ENCODE results near the gene SLC6A9.

DNA sequence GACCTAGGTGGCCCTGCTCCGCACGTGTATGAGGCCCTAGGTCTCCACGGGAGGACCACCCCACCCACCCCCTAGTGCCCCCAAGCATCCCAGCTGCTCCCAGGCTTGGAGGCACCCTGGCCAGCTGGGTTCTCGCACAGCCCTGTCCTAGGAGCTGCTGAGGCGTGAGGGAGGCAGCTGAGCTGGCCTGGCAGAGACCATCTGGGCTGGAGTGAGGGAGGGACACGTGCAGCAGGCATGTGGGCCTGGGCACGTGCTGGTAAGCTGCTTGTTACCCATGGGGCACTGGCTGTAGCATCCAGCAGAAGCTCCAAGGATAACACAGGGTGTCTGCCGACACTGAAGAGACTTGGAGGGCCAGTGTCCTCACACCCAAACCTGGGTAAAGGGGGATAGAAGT lies 10.1 kb downstream of the SLC6A9 start:
- TF ChIP-seq, protein P1, sequence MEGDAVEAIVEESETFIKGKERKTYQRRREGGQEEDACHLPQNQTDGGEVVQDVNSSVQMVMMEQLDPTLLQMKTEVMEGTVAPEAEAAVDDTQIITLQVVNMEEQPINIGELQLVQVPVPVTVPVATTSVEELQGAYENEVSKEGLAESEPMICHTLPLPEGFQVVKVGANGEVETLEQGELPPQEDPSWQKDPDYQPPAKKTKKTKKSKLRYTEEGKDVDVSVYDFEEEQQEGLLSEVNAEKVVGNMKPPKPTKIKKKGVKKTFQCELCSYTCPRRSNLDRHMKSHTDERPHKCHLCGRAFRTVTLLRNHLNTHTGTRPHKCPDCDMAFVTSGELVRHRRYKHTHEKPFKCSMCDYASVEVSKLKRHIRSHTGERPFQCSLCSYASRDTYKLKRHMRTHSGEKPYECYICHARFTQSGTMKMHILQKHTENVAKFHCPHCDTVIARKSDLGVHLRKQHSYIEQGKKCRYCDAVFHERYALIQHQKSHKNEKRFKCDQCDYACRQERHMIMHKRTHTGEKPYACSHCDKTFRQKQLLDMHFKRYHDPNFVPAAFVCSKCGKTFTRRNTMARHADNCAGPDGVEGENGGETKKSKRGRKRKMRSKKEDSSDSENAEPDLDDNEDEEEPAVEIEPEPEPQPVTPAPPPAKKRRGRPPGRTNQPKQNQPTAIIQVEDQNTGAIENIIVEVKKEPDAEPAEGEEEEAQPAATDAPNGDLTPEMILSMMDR (IDR thresholded peaks at IDR 0.05; ENCODE audit: poor library complexity): no peak
- TF ChIP-seq EZH2 (IDR thresholded peaks at IDR 0.05; ENCODE audit: borderline replicate concordance) (no peak), EZH2phosphoT487 (IDR thresholded peaks at IDR 0.05; ENCODE audit: low read depth, severe bottlenecking, unreplicated experiment) (no peak)

All from hepatocyte (in vitro differentiated cells).